HG02970 (cell line): ENCODE measurements around the gene DGKD.
"Not testable (repeated sequence)": the region's sequence is repeated elsewhere in the genome, so short reads cannot be mapped to it uniquely, and the experiment has no call there.

Source experiments
- ATAC-seq: cut with Tn5 transposase; IDR thresholded peaks from one replicate; pipeline ENCODE4 v1.9.1; 2021; ENCODE audit warnings: mild to moderate bottlenecking, moderate library complexity, moderate number of reproducible peaks; ENCODE audit not compliant: unreplicated experiment, low FRiP score

Gene DGKD

DNA sequence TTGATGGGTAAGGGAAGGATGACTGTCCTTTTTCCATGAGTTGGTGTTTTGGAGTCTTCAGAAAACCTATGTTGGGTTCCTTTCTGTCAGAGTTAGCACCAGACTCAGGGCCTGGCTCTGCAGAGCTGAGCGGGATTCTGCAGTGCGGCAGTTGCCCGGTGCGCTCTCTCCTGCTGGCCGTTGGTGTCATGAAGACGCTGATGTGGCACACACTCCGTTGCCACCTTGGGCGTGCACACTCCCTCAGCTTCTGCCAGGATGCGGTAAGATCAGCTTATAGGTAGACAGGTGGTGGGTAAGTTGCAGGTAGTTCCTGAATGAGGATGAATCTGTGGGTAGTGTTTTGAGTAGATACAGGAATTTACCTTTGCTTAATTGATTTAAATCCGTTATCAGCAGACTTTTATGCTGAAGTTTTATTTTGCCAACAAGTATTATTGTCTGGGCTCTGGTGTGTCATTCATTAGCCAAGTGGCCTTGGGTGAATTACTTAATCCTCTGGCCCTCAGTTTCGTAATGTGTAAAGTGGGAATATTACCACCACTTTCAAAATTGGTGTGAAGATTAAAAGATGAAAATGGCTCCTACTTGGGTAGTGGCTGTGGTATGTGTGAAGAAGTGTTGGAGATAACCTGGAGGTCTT is 26.8 kb downstream of the DGKD start:
- no peak for ATAC-seq

GRCh38 chr2:233381638-233381995 is 27.3 kb downstream of the DGKD start:
- no peak for ATAC-seq

DNA sequence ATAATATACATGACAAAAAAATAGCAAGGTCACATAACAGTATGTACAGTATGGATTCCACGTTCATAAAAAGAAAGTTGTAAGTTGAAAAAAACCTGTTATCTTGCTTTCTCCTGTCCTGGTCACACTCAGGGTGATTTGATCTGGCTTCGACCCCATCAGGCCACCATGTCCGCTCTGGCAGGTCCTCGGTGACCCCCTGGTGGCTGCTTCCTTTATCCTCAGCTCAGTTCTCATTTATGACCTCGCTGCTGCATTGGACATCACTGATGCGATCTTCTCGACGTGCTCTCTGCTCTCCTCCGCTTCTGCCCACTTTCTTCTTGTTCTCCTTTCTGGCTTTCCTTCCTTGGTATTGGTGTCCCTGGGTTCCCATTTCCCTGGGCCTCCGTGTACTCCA is 29.7 kb downstream of the DGKD start:
- no peak for ATAC-seq

DNA sequence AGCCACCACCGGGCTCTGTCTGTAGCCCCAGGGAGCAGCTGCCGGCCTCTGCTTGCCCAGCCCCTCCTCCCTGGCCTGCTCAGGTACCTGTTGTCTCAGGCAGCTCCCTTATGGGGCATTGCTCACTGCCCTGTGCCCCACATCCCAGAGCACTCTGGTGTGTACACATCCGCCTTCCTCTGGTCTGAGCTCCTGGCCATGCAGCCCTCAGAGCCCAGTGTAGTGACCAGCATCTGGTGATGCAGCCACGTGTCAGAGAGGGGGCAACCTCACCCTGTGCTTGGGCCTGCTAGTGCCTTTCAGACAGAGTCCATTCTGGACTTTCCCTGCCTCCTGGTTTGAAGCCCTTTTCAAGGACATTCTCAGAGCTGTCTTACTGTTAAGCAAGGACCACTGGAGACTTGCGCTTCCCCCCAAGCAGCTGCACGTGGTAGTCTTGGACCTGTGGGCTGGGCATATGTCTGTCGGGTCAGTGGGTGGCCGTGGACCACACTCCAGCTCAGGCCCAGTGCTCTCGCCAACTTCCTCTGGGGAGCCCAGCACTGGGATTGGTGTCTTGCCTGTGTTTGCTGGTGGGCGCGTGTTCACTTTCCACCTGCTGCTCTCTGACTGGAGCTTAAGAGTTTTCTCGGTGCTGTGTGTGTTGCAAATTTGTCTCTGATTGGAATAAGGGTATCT is 30.7 kb downstream of the DGKD start:
- ATAC-seq: no peak

- ATAC-seq: no peak
Observed at GRCh38 chr2:233385489-233386044, 31.3 kb downstream of the DGKD start.

DNA sequence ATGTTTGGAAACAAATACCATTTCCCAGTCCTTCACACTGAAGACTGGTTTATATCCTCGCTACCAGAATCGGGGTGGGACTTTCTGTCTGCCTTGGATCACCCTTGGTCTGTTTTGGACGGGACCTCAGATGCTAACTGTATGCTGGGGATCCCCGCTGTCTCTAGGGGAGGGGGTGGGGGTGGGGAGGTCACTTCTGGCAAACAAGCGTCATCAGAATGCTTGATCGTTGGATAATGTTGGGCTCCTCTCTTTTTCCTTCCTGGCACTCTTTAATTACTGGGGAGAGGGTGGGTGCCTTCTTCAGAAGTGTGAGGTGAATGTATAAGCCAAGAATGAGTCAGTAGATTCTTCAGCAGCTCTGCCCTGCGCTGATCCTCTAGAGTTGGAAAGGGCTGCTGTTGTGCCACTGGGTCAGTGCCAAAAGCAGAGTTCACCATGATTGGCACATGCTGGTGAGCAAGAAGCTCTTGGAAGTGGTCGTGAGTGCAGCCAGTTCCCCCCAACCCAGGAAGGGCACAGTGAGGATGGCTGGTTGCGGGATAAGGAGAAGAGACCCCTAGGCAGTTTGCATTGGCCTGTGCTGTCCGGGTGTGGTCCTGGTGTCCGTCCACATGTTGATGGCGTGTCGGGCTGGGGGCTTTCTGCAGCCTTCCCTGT is 32.2 kb downstream of the DGKD start:
- ATAC-seq: no peak

DNA sequence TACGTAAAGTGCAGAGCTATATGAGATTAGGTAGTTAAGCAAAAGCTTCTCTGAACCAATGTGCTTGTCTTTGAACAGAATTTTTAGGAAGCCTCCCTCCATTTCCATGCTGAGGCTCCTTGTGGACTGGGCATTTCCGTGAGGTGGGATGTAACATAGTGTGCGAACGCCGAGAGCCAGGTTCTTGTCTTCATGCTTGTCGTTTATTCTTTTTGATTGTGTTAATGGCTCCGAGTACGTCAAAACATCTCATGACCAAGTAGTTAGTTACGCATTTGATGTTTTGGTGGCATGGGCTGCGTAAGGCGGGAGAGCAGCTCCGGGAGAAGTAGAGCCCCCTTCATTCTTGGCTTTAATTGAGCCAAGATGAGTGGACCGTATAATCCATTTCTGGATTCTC is 32.9 kb downstream of the DGKD start:
- ATAC-seq: no peak

GRCh38 chr2:233387667-233388528 is 33.6 kb downstream of the DGKD start:
- ATAC-seq: no peak

GRCh38 chr2:233389601-233390125 is 35.4 kb downstream of the DGKD start:
- ATAC-seq: no peak

- no peak for ATAC-seq
Observed at GRCh38 chr2:233395687-233396086, 41.4 kb downstream of the DGKD start.

- ATAC-seq: not testable (repeated sequence)
Observed at GRCh38 chr2:233396726-233397665, 42.7 kb downstream of the DGKD start.

DNA sequence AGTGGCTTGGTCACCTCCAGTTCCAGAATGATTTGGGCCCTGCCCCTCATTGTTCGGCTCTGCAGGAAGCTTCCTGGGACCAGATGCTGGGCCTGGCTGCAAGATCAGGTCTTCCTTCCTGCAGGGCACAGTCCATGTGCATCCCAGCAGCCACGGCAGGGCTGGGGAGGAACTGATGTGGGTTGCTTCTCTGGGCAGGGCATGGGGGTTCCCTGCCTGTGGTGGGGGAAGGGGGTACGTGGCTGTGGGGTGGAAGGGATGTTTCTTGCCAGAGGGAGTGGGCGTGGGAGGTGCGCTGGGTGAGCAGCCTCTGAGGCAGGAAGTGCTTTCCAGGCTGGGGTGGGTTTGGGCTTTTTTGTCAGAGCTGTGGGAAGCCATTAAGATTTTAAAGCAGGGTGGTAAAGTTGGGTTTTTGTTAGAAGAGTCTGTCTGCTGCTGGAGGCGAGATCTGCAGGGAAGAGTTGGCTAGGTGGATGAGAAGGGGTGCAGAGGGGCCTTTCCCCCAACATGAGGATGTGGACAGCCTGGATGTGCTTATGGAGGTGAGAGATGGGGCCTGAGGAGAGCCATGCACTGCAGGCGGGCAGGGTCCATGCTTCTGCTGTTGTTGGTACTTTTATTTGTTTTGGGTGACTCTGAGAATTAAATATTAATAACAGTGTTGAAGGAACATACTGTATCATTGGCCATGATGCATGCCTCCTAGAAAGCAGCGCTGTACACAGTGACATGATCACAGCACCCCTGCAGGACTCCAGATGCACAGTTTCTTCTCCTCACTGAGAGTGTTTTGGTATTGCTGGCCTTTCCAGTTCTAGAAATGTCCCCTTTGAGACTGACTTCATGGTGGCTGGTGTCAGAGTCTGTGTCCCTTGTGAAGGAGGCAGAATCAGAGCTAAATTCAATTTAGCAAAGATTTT is 45.3 kb downstream of the DGKD start:
- ATAC-seq: no peak

- ATAC-seq: no peak
Observed at GRCh38 chr2:233400341-233400740, 46.0 kb downstream of the DGKD start.

GRCh38 chr2:233400961-233401360 is 46.7 kb downstream of the DGKD start:
- no peak for ATAC-seq

DNA sequence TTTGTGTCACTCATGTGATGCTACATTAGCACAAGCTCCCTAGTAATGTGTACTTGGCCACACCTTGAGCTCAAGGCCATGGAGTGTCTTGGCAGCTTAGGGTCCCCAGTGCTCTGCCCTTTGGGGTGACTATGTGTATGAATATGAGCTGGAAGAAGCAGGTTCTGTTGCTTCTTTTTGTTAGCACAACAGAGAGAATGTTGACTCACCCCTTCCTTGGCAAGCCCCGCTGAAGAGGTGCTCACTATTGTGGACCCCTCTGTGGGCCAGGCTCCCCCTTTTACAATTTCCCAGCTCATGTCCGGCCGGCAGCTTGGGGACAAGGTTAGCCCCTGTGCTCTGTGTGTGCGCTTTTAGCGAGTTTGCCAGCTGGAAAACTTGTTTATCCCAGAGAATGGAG is 48.1 kb downstream of the DGKD start:
- ATAC-seq: no peak

DNA sequence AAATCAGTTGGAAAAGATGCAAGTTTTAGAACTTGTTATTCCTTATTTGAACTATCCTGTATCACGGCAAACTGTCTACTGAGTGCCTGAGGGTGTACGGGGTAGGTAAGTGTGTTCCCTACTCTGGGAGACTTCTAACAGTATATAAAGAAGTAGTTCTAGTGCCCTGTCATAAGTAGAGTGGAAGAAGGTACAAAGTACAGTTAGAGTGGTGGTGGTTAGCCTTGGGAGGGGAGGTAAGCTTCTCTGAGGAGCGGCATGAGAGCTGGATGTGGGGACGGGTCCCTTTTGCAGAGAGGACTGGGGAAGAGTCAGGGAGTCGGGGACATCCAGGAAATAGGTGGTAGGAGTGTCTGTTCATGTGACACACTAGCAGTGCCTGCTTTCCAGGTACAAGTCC is 48.5 kb downstream of the DGKD start:
- ATAC-seq: no peak

DNA sequence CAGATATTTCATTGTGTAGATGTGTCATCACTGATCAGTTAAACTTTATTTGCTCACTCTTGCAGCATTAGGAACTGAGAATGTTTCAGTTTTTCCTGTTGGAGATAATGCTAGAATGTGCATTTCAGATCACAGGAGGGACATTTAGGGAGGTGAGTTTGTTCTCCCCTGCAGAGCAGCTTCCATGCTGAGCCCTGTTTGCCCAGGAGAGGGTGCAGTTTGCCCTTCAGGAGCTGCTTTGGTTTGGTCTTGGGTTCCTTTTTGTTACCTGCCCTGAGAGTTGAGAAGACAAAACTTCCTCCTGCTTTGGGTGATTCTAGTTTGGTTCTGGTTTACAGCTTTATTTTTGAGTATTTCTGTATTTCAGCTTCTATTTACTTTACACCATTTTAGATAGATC is 49.9 kb downstream of the DGKD start:
- ATAC-seq: no peak

DNA sequence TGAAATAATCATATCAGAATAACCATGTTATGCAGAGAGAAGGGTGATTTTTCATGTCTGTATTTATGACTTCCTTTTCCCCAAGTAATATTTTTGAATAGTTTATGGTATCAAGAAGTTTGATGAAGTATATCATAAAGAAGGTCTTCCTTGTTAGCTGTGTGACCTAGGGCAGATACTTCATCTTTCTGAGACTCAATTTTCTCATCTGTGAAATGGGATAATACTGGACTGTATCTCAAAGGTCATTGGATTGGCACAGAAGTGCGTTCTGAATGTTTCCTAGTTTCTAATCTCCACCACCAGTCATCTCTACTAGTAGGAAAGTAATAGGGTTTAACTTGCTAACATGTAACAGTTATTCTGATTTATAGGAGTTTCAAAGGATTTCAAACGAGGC is 52.6 kb downstream of the DGKD start:
- ATAC-seq: no peak
